Neural progenitor cell (in vitro differentiated cells): ENCODE data around the gene UBE3D. TPM values are rescaled to one million over a fixed set of nuclear protein-coding genes. Genes with fewer than 3 reads are reported as not detected.

Experiments used
- DNase-seq: peaks from one replicate; pipeline ENCODE4 v3.0.0-alpha.2; 2016; ENCODE audit warnings: low spot score
- H2AFZ ChIP-seq: fragments of 200-600 bp; sonication (generic); replicated peaks from 2 replicates; pipeline ENCODE4 v1.6.1; 2016; ENCODE audit warnings: antibody characterized with exemption
- H3F3A ChIP-seq: fragments of 200-600 bp; sonication (generic); 2 replicates; pipeline ENCODE4 v1.6.1; 2016; ENCODE audit warnings: antibody characterized with exemption, low read depth
- H3K27ac ChIP-seq: fragments of 200-600 bp; sonication (generic); 2 replicates; pipeline ENCODE4 v1.5.1; 2016; ENCODE audit warnings: mild to moderate bottlenecking
- H3K27me3 ChIP-seq: fragments of 200-600 bp; sonication (generic); 2 replicates; pipeline ENCODE4 v1.6.1; 2016; ENCODE audit warnings: mild to moderate bottlenecking, moderate library complexity
- H3K36me3 ChIP-seq: fragments of 200-600 bp; sonication (generic); 2 replicates; pipeline ENCODE4 v1.5.1; 2016
- H3K4me1 ChIP-seq: fragments of 200-600 bp; sonication (generic); 2 replicates; pipeline ENCODE4 v1.6.1; 2016; ENCODE audit warnings: mixed run types
- H3K4me2 ChIP-seq: fragments of 200-600 bp; sonication (generic); 2 replicates; pipeline ENCODE4 v1.6.1; 2016
- H3K4me3 ChIP-seq: fragments of 200-600 bp; sonication (generic); 2 replicates; pipeline ENCODE4 v1.5.1; 2016
- H3K79me2 ChIP-seq: fragments of 200-600 bp; sonication (generic); 2 replicates; pipeline ENCODE4 v1.6.1; 2016; ENCODE audit warnings: low read depth
- H3K9ac ChIP-seq: fragments of 200-600 bp; sonication (generic); 2 replicates; pipeline ENCODE4 v1.6.1; 2016
- H3K9me3 ChIP-seq: fragments of 200-600 bp; sonication (generic); 2 replicates; pipeline ENCODE4 v1.5.1; 2016; ENCODE audit warnings: low read depth
- H4K20me1 ChIP-seq: fragments of 200-600 bp; sonication (generic); 2 replicates; pipeline ENCODE4 v1.6.1; 2016; ENCODE audit warnings: low read depth
- H3K27ac Mint-ChIP-seq: 3 replicates; pipeline ENCODE4 v1.8.0; 2021; ENCODE audit warnings: mixed read lengths
- H3K27me3 Mint-ChIP-seq: 2 replicates; pipeline ENCODE4 v1.8.0; 2022; ENCODE audit warnings: low read depth, mild to moderate bottlenecking, inconsistent platforms, moderate library complexity, mixed read lengths; ENCODE audit not compliant: insufficient read depth
- H3K36me3 Mint-ChIP-seq: 3 replicates; pipeline ENCODE4 v1.8.0; 2021; ENCODE audit warnings: mixed read lengths
- H3K4me1 Mint-ChIP-seq: 3 replicates; pipeline ENCODE4 v1.8.0; 2021; ENCODE audit warnings: mixed read lengths
- H3K4me3 Mint-ChIP-seq: 3 replicates; pipeline ENCODE4 v1.8.0; 2021; ENCODE audit warnings: mild to moderate bottlenecking, moderate library complexity, mixed read lengths
- H3K9me3 Mint-ChIP-seq: 3 replicates; pipeline ENCODE4 v1.8.0; 2020; ENCODE audit warnings: mixed read lengths
- EZH2 ChIP-seq: fragments of 200-600 bp; sonication (generic); IDR thresholded peaks from 2 replicates; pipeline ENCODE4 v1.6.1; 2017; ENCODE audit warnings: antibody characterized with exemption, mild to moderate bottlenecking, moderate library complexity
- EZH2phosphoT487 ChIP-seq: fragments of 200-600 bp; sonication (generic); IDR thresholded peaks from 2 replicates; pipeline ENCODE4 v1.6.1; 2017; ENCODE audit warnings: antibody characterized with exemption
- total RNA-seq: library from RNA; depleted of rRNA; stranded (reverse); fragments of >200 nt; gene quantifications from 2 replicates; pipeline ENCODE4 v1.2.3, GENCODE V29; 2015; ENCODE audit warnings: low replicate concordance
- TF ChIP-seq, protein P1 (sequence below): fragments of 200-600 bp; sonication (generic); IDR thresholded peaks from 2 replicates; pipeline ENCODE4 v1.5.1; 2017; ENCODE audit warnings: antibody characterized with exemption, mild to moderate bottlenecking

The UBE3D gene
- total RNA-seq, 1 donor from 2014 or later = 86.3 TPM

DNA sequence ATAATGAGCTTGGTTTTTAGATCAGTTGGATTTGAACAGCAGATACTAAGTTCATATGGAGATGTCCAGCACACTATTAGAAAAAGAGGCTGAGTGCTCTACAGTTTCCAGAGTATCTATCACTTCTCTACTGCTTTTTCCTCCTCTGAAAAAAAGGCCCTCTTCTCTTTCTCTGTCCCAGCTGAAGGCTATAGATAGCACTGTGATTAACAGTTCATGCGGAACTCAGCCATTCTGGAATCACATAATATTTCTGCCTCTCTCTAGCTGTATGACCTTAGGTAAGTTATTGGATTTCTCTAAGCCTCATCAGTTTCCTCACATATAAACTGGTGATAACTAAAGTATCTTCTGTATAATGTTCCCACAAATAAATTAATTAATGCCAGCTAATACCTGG, 184.1 kb downstream of the UBE3D start:
- Mint-ChIP-seq H3K4me1 (peaks cover 40% of the 10 kb centered on the region), H3K36me3 (peaks cover 3% of the 10 kb centered on the region), H3K9me3 (no peaks in the 10 kb centered on the region), H3K27ac (peak overlapping the region; percentile 8), H3K4me3 (no peak overlapping the region), H3K27me3 (peaks cover 5% of the 10 kb centered on the region)
- Histone ChIP-seq H3K4me3 (no peak overlapping the region), H3K4me1 (peaks cover 30% of the 10 kb centered on the region), H3K4me2 (peak overlapping the region; percentile 28), H3K79me2 (no peaks in the 10 kb centered on the region), H2AFZ (no peak overlapping the region), H4K20me1 (no peaks in the 10 kb centered on the region), H3K27ac (no peak overlapping the region), H3K9me3 (no peaks in the 10 kb centered on the region), H3K27me3 (no peaks in the 10 kb centered on the region), H3K9ac (no peak overlapping the region), H3F3A (peaks cover 8% of the 10 kb centered on the region), H3K36me3 (no peaks in the 10 kb centered on the region)
- no peak for DNase-seq
- TF ChIP-seq EZH2phosphoT487 (no peak), EZH2 (no peak)
- TF ChIP-seq, protein P1, sequence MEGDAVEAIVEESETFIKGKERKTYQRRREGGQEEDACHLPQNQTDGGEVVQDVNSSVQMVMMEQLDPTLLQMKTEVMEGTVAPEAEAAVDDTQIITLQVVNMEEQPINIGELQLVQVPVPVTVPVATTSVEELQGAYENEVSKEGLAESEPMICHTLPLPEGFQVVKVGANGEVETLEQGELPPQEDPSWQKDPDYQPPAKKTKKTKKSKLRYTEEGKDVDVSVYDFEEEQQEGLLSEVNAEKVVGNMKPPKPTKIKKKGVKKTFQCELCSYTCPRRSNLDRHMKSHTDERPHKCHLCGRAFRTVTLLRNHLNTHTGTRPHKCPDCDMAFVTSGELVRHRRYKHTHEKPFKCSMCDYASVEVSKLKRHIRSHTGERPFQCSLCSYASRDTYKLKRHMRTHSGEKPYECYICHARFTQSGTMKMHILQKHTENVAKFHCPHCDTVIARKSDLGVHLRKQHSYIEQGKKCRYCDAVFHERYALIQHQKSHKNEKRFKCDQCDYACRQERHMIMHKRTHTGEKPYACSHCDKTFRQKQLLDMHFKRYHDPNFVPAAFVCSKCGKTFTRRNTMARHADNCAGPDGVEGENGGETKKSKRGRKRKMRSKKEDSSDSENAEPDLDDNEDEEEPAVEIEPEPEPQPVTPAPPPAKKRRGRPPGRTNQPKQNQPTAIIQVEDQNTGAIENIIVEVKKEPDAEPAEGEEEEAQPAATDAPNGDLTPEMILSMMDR = no peak

DNA sequence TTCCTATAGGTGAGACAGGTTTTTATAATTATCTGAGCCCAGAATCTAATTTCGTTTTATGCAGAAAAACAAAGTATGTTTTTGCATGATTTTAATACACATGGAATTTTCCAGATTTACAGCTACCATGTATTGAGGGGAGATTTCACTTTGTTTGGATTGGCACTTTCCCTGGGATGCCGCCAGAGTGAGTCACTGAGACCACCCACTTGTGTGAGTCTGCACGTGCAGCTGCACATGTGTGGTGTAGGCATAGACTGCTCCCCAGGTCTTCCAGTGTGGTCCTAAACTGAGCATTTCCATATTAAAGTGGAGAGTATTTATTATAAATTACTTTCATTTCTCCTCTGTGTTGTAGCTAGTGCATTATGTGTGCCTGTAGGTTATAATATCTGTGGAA, 186.8 kb downstream of the UBE3D start:
- Histone ChIP-seq H3K4me1 (peaks cover 20% of the 10 kb centered on the region), H3K27me3 (no peaks in the 10 kb centered on the region), H3K4me3 (no peak overlapping the region), H3K4me2 (no peak overlapping the region), H3K27ac (no peak overlapping the region), H4K20me1 (no peaks in the 10 kb centered on the region), H3F3A (peaks cover 8% of the 10 kb centered on the region), H3K9ac (no peak overlapping the region), H3K36me3 (no peaks in the 10 kb centered on the region), H3K79me2 (no peaks in the 10 kb centered on the region), H2AFZ (no peak overlapping the region), H3K9me3 (no peaks in the 10 kb centered on the region)
- TF ChIP-seq, protein P1 = no peak
- TF ChIP-seq EZH2phosphoT487 (no peak), EZH2 (no peak)
- Mint-ChIP-seq H3K9me3 (peaks cover 5% of the 10 kb centered on the region), H3K4me3 (no peak overlapping the region), H3K27ac (no peak overlapping the region), H3K4me1 (peaks cover 45% of the 10 kb centered on the region), H3K27me3 (peaks cover 3% of the 10 kb centered on the region), H3K36me3 (peaks cover 3% of the 10 kb centered on the region)
- no peak for DNase-seq

DNA sequence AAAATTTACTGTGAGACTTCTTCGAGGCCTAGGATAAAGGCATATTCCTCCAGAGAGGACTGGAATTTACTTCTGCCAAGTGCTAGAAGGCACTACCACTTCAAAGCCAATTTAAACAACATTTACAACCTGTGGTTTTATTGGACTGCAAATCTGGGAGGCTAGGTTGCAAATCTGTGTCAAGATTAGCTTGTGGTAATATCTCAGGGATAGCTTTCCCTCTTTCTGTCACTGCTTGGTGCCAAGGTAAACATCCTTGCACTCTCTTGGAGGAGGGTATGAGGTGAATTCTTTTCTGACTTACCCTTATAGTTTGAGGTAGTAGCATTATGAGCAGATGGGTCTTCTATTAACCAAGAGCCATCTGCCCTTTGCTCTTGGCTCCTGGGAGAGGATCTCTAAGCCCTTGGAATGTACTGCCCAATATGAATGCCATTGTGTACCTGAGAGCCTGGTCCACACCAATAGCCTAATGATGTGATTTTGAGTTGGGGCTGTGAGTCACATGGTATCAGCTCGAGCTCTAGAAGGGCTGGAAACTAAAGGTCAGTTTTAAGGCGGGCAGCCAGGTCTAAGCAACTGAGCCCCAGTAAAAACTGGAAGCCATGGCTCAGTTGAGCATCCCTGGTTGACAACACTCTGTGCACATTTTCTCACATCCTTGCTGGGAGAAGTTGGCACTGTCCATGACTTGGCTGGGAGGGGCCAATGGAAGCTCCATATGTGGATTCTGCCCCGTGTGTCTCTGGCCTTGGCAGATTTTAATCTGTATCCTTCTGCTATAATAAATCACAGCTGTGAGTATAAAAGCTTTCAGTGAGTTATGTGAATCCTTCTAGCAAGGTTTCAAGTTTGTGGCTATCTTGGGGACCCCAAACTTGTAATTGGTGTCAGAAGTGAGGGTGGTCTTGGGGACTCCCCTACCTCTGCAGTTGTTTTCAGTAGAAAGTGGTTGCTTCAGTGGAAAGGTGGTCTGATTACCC, 188.1 kb downstream of the UBE3D start:
- Histone ChIP-seq H3K4me1 (peaks cover 15% of the 10 kb centered on the region), H3K4me2 (no peak overlapping the region), H3K9me3 (no peaks in the 10 kb centered on the region), H3K4me3 (no peak overlapping the region), H3K9ac (no peak overlapping the region), H3K36me3 (no peaks in the 10 kb centered on the region), H3K27me3 (no peaks in the 10 kb centered on the region), H3K27ac (no peak overlapping the region), H2AFZ (no peak overlapping the region), H3K79me2 (no peaks in the 10 kb centered on the region), H3F3A (peaks cover 8% of the 10 kb centered on the region), H4K20me1 (no peaks in the 10 kb centered on the region)
- no peak for DNase-seq
- peaks cover 11% of the 10 kb centered on the region for H3K9me3 Mint-ChIP-seq
- TF ChIP-seq, protein P1 = no peak
- TF ChIP-seq EZH2phosphoT487 = no peak
- TF ChIP-seq EZH2 = no peak
- peaks cover 3% of the 10 kb centered on the region for H3K27me3 Mint-ChIP-seq
- peaks cover 4% of the 10 kb centered on the region for H3K36me3 Mint-ChIP-seq
- no peak overlapping the region for H3K4me3 Mint-ChIP-seq
- no peak overlapping the region for H3K27ac Mint-ChIP-seq
- peaks cover 34% of the 10 kb centered on the region for H3K4me1 Mint-ChIP-seq
